Astrocyte of the hippocampus (primary cell): ENCODE data around the gene APAF1.
A peak's percentile ranks its signal among the peaks of the same experiment; 100 is the strongest.

Source experiments
- DNase-seq: peaks from one replicate; pipeline ENCODE4 v3.0.0; 2011; ENCODE audit warnings: low read depth, low spot score

Gene APAF1

GRCh38 chr12:98724384-98725155, 79.5 kb downstream of the APAF1 start:
- DNase-seq: no peak

GRCh38 chr12:98725476-98726247, 80.6 kb downstream of the APAF1 start:
- peak; percentile 85 for DNase-seq

DNA sequence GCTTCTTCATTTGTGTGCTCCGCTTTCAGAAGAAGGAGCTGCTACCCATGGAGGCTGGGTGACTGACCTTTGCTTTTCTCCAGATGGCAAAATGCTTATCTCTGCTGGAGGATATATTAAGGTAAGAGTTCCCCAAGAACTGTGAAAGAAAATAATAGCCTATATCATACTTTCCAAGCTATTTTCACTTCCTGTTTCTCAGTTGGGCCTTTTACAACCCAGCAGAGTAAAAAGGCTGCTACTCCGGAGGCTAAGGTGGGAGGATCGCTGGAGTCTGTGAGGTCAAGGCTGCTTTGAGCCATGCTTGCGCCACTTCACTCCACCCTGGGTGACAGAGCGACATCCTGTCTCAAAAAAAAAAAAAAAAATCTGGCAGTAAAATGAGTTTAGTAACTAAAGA, 82.1 kb downstream of the APAF1 start:
- no peak for DNase-seq

DNA sequence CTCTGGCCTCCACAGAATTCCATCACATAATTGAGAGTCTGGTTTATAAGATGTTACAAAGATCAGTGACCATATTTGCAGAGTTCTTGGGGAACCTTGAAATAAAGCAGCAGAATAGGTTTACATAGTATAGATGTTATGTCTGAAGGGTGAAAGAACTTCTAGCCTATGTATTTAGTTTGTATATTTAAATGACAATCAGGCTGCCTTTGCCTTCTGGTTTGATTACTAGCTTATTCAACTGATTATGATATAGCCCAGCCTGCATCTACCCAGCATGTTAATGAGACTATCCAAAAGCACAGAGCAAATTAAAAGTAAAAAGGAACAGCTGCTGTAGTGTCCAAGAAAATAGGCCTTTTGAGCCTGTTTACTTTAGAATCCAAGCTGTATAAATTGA, 85.3 kb downstream of the APAF1 start:
- no peak for DNase-seq

DNA sequence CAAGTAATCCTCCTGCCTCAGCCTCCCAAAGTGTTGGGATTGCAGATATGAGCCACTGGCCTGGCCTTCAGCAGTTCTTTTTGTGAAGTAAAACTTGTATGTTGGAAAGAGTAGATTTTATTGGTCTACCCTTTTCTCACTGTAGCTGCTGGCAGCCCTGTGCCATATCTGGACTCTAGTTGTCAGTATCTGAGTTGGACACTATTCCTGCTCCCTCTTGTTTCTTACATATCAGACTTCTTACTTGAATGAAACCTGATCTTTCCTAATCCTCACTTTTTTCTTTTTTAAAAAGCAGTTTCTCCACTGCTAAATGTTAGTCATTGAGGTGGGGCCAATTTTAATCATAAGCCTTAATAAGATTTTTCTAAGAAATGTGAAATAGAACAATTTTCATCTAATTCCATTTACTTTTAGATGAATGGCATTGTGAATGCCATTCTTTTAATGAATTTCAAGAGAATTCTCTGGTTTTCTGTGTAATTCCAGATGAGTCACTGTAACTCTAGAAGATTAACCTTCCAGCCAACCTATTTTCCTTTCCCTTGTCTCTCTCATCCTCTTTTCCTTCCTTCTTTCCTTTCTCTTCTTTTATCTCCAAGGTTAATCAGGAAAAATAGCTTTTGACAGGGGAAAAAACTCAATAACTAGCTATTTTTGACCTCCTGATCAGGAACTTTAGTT, 88.7 kb downstream of the APAF1 start:
- no peak for DNase-seq

- DNase-seq: no peak
Observed at GRCh38 chr12:98735821-98736220, 90.7 kb downstream of the APAF1 start.

GRCh38 chr12:98736352-98737321, 91.5 kb downstream of the APAF1 start:
- peak; percentile 48 for DNase-seq

GRCh38 chr12:98737322-98737712, 92.2 kb downstream of the APAF1 start:
- DNase-seq: no peak

DNA sequence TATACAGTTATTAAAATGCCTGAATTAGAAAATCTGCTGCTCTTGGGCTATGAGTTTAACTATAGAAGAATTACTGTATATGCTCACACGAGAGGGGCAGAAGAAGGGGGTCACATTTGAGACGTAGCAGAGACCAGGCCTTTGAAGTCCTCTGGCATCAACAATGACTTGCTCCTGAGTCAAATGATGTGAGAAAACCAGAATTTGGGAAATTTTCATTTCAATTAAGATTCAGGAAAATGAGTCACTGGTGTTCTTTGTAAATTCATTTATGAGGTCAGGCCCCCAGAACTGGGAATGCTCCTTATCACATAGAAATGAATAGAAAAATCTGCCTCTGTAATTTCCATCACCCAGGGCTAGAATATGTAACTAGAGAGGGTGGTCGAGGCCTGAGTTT, 92.9 kb downstream of the APAF1 start:
- DNase-seq: peak; percentile 51

DNA sequence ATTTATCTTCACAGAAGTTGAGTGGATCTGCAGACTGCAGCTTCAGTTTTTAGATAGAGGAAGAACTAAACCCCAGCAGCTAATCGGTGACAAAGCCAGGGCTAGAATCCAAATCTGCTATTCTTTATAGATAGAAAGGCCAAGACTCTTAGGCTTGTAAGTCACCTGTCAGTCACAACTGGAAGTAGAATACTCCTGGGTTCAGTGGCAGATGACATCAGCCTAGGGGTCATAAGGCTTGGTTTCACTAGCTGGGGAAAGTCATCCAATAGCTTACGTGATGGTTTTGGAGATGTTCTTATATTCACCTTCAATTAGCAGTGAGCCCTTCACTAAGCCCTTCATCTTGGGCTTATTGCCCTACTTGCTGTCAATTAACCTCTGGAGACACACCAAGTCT, 93.4 kb downstream of the APAF1 start:
- no peak for DNase-seq

- DNase-seq: no peak
Observed at GRCh38 chr12:98740751-98741150, 95.7 kb downstream of the APAF1 start.

DNA sequence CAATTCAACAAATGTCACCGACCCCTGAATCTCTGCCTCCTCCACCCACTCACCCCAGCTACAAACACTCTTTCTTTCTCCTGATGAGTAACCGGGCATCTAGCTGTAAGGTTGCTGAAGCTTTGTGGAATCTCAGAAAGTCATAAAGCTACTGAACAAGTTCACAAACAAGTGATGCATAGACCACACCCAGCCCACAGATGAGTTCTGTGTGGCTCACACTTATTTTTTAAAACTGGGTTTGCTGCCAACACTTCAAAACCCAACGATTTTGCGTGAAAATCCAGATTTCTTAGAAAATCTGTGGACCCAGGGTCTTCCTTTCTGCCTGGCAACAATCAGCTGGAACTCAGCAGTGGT, 96.1 kb downstream of the APAF1 start:
- no peak for DNase-seq

DNA sequence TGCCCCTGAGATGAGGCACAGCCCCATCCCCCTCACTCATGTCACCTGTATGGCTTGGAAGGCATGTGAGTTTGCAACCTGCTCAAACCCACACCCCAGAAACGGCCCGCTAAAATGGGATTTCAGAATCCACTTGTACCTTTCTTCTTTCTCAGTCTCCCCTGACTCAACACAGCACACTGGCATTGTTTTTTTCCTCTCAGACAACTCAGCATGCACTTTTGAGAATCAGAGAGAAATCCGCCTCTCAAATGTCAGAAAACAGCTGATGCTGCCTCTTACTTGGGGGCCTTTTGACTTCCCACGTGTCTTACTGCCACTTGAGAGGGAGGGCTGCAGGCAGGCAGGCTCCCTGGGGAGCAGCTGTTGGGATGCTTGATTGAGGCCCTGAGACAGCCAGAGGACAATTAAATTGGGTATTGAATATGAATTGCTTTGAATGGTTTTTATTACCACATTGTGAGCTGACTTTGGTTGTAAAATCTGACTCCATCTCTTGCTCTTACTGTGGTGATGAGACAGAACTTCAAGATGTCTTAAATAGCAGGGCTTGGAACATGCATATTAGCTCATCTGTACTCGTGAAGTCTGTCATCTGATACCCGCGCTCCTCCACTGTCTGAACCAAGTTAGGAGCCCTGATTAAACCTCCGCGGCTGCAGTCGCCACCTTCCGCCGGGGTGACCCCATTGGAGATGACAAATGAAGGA, 96.6 kb downstream of the APAF1 start:
- no peak for DNase-seq

GRCh38 chr12:98743362-98743953, 98.4 kb downstream of the APAF1 start:
- DNase-seq: peak; percentile 46

GRCh38 chr12:98744680-98745079, 99.6 kb downstream of the APAF1 start:
- no peak for DNase-seq

DNA sequence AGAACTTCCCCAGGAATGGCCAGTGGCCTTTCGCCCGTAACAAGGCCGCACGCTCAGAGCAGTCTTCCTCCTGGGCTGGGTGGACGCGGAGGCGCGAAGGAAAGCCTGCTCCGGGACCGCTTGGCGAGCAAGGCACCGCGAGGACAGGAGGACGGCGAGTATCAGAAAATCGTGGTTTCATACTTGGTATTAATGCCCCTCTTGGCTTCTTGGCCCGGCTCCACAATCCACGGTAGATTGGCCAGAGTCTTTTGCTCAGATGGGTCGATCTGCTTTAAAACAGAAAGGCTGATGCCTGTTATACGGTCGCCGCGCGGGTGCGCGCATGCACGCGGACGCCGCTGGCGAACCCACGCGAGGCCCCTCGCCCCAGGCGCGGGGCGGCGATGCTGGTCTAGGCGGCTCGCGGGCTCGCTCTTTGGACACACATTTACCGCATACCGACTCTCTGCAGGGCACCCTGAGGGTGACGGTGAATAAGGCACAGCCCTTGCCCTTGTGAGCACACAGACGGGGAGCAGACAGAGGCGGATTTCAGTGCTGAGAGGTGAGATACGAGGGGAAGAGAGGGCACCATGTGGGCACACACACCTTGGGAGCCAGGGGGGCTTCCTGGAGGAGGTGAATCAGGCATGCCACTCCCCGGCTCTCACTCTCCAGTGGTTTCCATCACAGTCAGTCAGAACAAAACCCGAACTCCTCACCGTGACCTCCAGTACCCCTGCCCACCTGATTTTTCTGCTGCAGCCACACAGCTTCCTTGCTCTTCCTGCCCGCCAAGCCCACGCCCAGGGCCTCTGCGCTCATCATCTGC, 100.7 kb downstream of the APAF1 start:
- peak; percentile 57 for DNase-seq

DNA sequence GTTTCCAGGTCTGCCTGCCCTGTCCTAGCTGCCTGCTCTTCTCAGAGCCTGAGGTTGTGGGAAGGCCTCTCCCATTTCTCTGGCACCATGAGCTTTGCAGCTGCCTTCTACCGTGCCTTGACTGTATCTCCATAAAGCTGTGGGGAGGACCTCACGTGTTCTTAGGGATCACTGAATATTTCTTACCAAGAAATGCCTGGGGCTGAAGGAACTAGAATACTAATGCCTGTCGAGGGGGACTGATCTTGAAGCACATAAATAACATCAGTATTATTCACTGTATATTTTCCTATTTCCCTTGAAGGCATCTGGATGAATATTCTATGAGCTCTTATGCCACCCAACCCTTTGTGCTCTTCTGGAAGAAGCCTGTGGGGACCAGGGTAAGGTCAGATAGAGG, 103.4 kb downstream of the APAF1 start:
- DNase-seq: no peak

- DNase-seq: no peak
Observed at GRCh38 chr12:98750511-98750910, 105.4 kb downstream of the APAF1 start.

- DNase-seq: no peak
Observed at GRCh38 chr12:98751580-98752115, 106.6 kb downstream of the APAF1 start.
